CD14-positive monocyte (primary cell): ENCODE measurements around the gene RPL36A. TPM values are rescaled to one million over a fixed set of nuclear protein-coding genes. Genes with fewer than 3 reads are reported as not detected.
A peak's percentile ranks its signal among the peaks of the same experiment; 100 is the strongest.

Source experiments
- DNase-seq, 3 donors: peaks; one replicate each; pipeline ENCODE4 v3.0.0-alpha.2; 2011 to 2022
- H2AFZ ChIP-seq: 2 replicates; pipeline ENCODE4 v1.6.0; 2012; ENCODE audit warnings: mild to moderate bottlenecking, low read depth, low read length, inconsistent platforms; ENCODE audit not compliant: insufficient read depth, poor library complexity, severe bottlenecking
- H3K27ac ChIP-seq, 2 donors: 1 replicate in 1 of 2; 2 replicates in 1 of 2; pipeline ENCODE4 v1.5.1; 2012 to 2013; ENCODE audit warnings: low read length in 2 of 2, control low read depth in 1 of 2, inconsistent platforms in 1 of 2, low read depth in 1 of 2, mild to moderate bottlenecking in 1 of 2
- H3K27me3 ChIP-seq, 2 donors: one replicate each; pipeline versions ENCODE4 v1.6.0 to v1.6.1; 2011 to 2013; ENCODE audit warnings: low read length in 2 of 2; ENCODE audit not compliant: control insufficient read depth in 2 of 2, insufficient read depth in 2 of 2
- H3K36me3 ChIP-seq, 2 donors: replicated peaks in 1 of 2; 1 replicate in 1 of 2; 2 replicates in 1 of 2; pipeline versions ENCODE4 v1.5.1 to v1.6.1; 2012 to 2013; ENCODE audit warnings: low read length in 2 of 2, control low read depth in 1 of 2, inconsistent platforms in 1 of 2, mild to moderate bottlenecking in 1 of 2; ENCODE audit not compliant: insufficient read depth in 2 of 2, control insufficient read depth in 1 of 2
- H3K4me1 ChIP-seq, 2 donors: 1 replicate in 1 of 2; 2 replicates in 1 of 2; pipeline versions ENCODE4 v1.5.1 to v1.6.1; 2012 to 2013; ENCODE audit warnings: low read length in 2 of 2, control low read depth in 1 of 2, inconsistent platforms in 1 of 2, mild to moderate bottlenecking in 1 of 2, moderate library complexity in 1 of 2; ENCODE audit not compliant: insufficient read depth in 2 of 2, control insufficient read depth in 1 of 2
- H3K4me2 ChIP-seq: replicated peaks from 2 replicates; pipeline ENCODE3; 2012; ENCODE audit warnings: low read length, moderate library complexity, mild to moderate bottlenecking; ENCODE audit not compliant: poor library complexity, severe bottlenecking; ENCODE audit errors: extremely low read depth
- H3K4me3 ChIP-seq, 3 experiments: fragments of 200-600 bp in 1 of 3; sonication (generic) in 1 of 3; replicated peaks in 1 of 3; 1 replicate in 2 of 3; 2 replicates in 1 of 3; pipeline ENCODE4 v1.5.1; 2011 to 2013; ENCODE audit warnings: low read length in 3 of 3, mild to moderate bottlenecking in 3 of 3, control low read depth in 2 of 3, low read depth in 2 of 3, inconsistent platforms in 1 of 3, moderate library complexity in 1 of 3
- H3K79me2 ChIP-seq: 2 replicates; pipeline ENCODE4 v1.6.0; 2012; ENCODE audit warnings: mild to moderate bottlenecking, control low read depth, inconsistent platforms, low read length, moderate library complexity; ENCODE audit not compliant: insufficient read depth
- H3K9ac ChIP-seq: 2 replicates; pipeline ENCODE4 v1.6.0; 2017; ENCODE audit warnings: low read length, mild to moderate bottlenecking; ENCODE audit not compliant: insufficient read depth, poor library complexity, severe bottlenecking
- H3K9me3 ChIP-seq, 2 donors: replicated peaks in 1 of 2; 1 replicate in 1 of 2; 2 replicates in 1 of 2; pipeline versions ENCODE4 v1.5.1 to v1.6.1; 2012 to 2013; ENCODE audit warnings: low read length in 2 of 2, control low read depth in 1 of 2; ENCODE audit not compliant: control insufficient read depth in 1 of 2, insufficient read depth in 1 of 2
- H4K20me1 ChIP-seq: 2 replicates; pipeline ENCODE4 v1.6.0; 2012; ENCODE audit warnings: mild to moderate bottlenecking, low read length, control low read depth, moderate library complexity; ENCODE audit not compliant: insufficient read depth
- H3K27ac Mint-ChIP-seq, 7 donors: one replicate each; pipeline ENCODE4 v1.8.0; 2020; ENCODE audit warnings: mild to moderate bottlenecking in 7 of 7, mixed read lengths in 7 of 7, moderate library complexity in 6 of 7, inconsistent platforms in 2 of 7
- H3K27me3 Mint-ChIP-seq, 3 donors: one replicate each; pipeline ENCODE4 v1.8.0; 2021 to 2022; ENCODE audit warnings: low read depth in 3 of 3, mild to moderate bottlenecking in 3 of 3, mixed read lengths in 3 of 3, moderate library complexity in 3 of 3, inconsistent platforms in 1 of 3
- H3K36me3 Mint-ChIP-seq, 2 donors: one replicate each; pipeline ENCODE4 v1.8.0; 2020; ENCODE audit warnings: mixed read lengths in 2 of 2, inconsistent platforms in 1 of 2, mild to moderate bottlenecking in 1 of 2
- H3K4me1 Mint-ChIP-seq: one replicate; pipeline ENCODE4 v1.8.0; 2020; ENCODE audit warnings: mild to moderate bottlenecking, mixed read lengths
- H3K4me3 Mint-ChIP-seq, 2 donors: one replicate each; pipeline ENCODE4 v1.8.0; 2020; ENCODE audit warnings: mild to moderate bottlenecking in 2 of 2, mixed read lengths in 2 of 2, moderate library complexity in 1 of 2
- H3K9me3 Mint-ChIP-seq, 7 donors: one replicate each; pipeline ENCODE4 v1.8.0; 2020 to 2022; ENCODE audit warnings: mixed read lengths in 7 of 7, mild to moderate bottlenecking in 6 of 7, moderate library complexity in 6 of 7, inconsistent platforms in 2 of 7
- CTCF ChIP-seq: fragments of 200-600 bp; IDR thresholded peaks from one replicate; pipeline ENCODE4 v1.8.0; 2022; ENCODE audit warnings: antibody characterized with exemption, mild to moderate bottlenecking
- WGBS: methylation state at CpG from one replicate; pipeline ENCODE4 v1.1.5; 2013; ENCODE audit warnings: missing lambda C conversion rate; ENCODE audit not compliant: insufficient coverage; 5-methylcytosine and 5-hydroxymethylcytosine counted together
- intact Hi-C, 2 donors: fragments of 100-400 bp; cut with micrococcal nuclease; formaldehyde crosslinking; loops; one replicate each; pipeline versions ENCODE4 v1.15.0 to v1.15.1; 2023
- polyA plus RNA-seq, 3 donors: library from polyadenylated mRNA; depleted of rRNA in 1 of 3; unstranded in 2 of 3; stranded (reverse) in 1 of 3; fragments of 300-500 nt in 2 of 3; fragments of >200 nt in 1 of 3; fragmentation: Illumina TruSeq in 2 of 3; gene quantifications; 1 replicate in 2 of 3; 2 replicates in 1 of 3; pipeline ENCODE4 v1.2.3, GENCODE V29; 2012 to 2021

Gene RPL36A
- polyA plus RNA-seq, 3 donors, result 833 to 2,390 (median 875) TPM

GRCh38 chrX:101368800-101369199, 22.0 kb upstream of the RPL36A start:
- Histone ChIP-seq H3K9ac (no peak overlapping the region), H3K4me3 (no peak overlapping the region), H3K27ac (no peak overlapping the region), H3K36me3 (peaks cover 54 to 85% of the 10 kb centered on the region in 2 donors), H3K9me3 (no peaks in the 10 kb centered on the region), H3K27me3 (no peaks in the 10 kb centered on the region), H3K79me2 (no peaks in the 10 kb centered on the region), H3K4me1 (no peaks in the 10 kb centered on the region), H2AFZ (no peak overlapping the region), H3K4me2 (no peak overlapping the region), H4K20me1 (peaks cover 5% of the 10 kb centered on the region)
- H3K27ac Mint-ChIP-seq, result no peak overlapping the region
- intact Hi-C loops, result no loop called here
- TF ChIP-seq CTCF, result no peak
- H3K4me1 Mint-ChIP-seq, result peaks cover 4% of the 10 kb centered on the region
- peaks cover 33 to 52% of the 10 kb centered on the region in 2 donors for H3K36me3 Mint-ChIP-seq
- H3K4me3 Mint-ChIP-seq, result no peak overlapping the region
- DNase-seq, result no peak
- H3K9me3 Mint-ChIP-seq, result no peaks in the 10 kb centered on the region
- no peaks in the 10 kb centered on the region for H3K27me3 Mint-ChIP-seq

GRCh38 chrX:101369687-101370086, 21.1 kb upstream of the RPL36A start:
- H3K27ac ChIP-seq, result no peak overlapping the region
- no peak overlapping the region for H3K4me2 ChIP-seq
- H3K36me3 ChIP-seq, result peaks cover 59 to 88% of the 10 kb centered on the region in 2 donors

More at GRCh38 chrX:101369687-101370086, 21.1 kb upstream of the RPL36A start:
- H3K27me3 Mint-ChIP-seq, result no peaks in the 10 kb centered on the region
- H3K4me1 Mint-ChIP-seq, result peaks cover 4% of the 10 kb centered on the region
- H3K9me3 Mint-ChIP-seq, result no peaks in the 10 kb centered on the region
- peak overlapping the region in 3 of 7 donors; percentile 40 to 44 (median 42) for H3K27ac Mint-ChIP-seq
- WGBS, result no CpG with 5 or more reads among the region's 6 CpGs
- H3K27me3 ChIP-seq, result no peaks in the 10 kb centered on the region
- no peak overlapping the region for H3K9ac ChIP-seq
- H3K79me2 ChIP-seq, result no peaks in the 10 kb centered on the region
- no peak for DNase-seq
- H2AFZ ChIP-seq, result no peak overlapping the region
- no peak overlapping the region for H3K4me3 ChIP-seq
- no peak overlapping the region for H3K4me3 Mint-ChIP-seq
- TF ChIP-seq CTCF, result no peak
- intact Hi-C loops, result no loop called here
- peaks cover 39 to 50% of the 10 kb centered on the region in 2 donors for H3K36me3 Mint-ChIP-seq
- H3K9me3 ChIP-seq, result no peaks in the 10 kb centered on the region
- no peaks in the 10 kb centered on the region for H3K4me1 ChIP-seq
- peaks cover 6% of the 10 kb centered on the region for H4K20me1 ChIP-seq
